Stomach (tissue), 9 donors: Measurements from ENCODE around the gene MOGAT1. TPM values are rescaled to one million over a fixed set of nuclear protein-coding genes. Genes with fewer than 3 reads are reported as not detected.

Experiments
- DNase-seq, 2 donors: peaks; one replicate each; pipeline versions ENCODE4 v3.0.0 to v3.0.0-alpha.2; 2013 to 2019
- H3K27ac ChIP-seq, 5 donors: fragments of 200-600 bp in 4 of 5; sonication (generic) in 4 of 5; one replicate each; pipeline ENCODE4 v1.5.1; 2013 to 2019; ENCODE audit warnings: mild to moderate bottlenecking in 1 of 5, moderate library complexity in 1 of 5
- H3K27me3 ChIP-seq, 3 donors: fragments of 200-600 bp; sonication (generic); one replicate each; pipeline ENCODE4 v1.5.1; 2017 to 2019; ENCODE audit warnings: mixed run types in 1 of 3
- H3K36me3 ChIP-seq, 4 donors: fragments of 200-600 bp; sonication (generic); 1 replicate in 3 of 4; 2 replicates in 1 of 4; pipeline ENCODE4 v1.5.1; 2016 to 2019
- H3K4me1 ChIP-seq, 4 donors: fragments of 200-600 bp; sonication (generic); one replicate each; pipeline ENCODE4 v1.5.1; 2016 to 2019
- H3K4me3 ChIP-seq, 4 donors: fragments of 200-600 bp; sonication (generic) in 3 of 4; one replicate each; pipeline ENCODE4 v1.5.1; 2016 to 2019; ENCODE audit warnings: mild to moderate bottlenecking in 1 of 4
- H3K9me3 ChIP-seq, 4 donors: fragments of 200-600 bp; sonication (generic); one replicate each; pipeline ENCODE4 v1.5.1; 2016 to 2019
- CTCF ChIP-seq, 7 experiments: fragments of 450-650 bp in 4 of 7; fragments of 200-600 bp in 3 of 7; sonication (generic) in 3 of 7; IDR thresholded peaks; one replicate each; pipeline ENCODE4 v1.5.1; 2016 to 2019; ENCODE audit warnings: antibody characterized with exemption in 7 of 7, control low read depth in 2 of 7, mild to moderate bottlenecking in 1 of 7
- EP300 ChIP-seq: sonication (generic); formaldehyde crosslinking; IDR thresholded peaks from one replicate; pipeline ENCODE4 v1.6.1; 2017; ENCODE audit warnings: antibody characterized with exemption
- POLR2A ChIP-seq, 4 donors: fragments of 450-650 bp; IDR thresholded peaks; one replicate each; pipeline ENCODE4 v1.6.1; 2016; ENCODE audit warnings: antibody characterized with exemption in 4 of 4, control low read depth in 2 of 4, mild to moderate bottlenecking in 1 of 4, moderate library complexity in 1 of 4
- POLR2AphosphoS5 ChIP-seq, 3 donors: sonication (generic); formaldehyde crosslinking; IDR thresholded peaks; one replicate each; pipeline ENCODE4 v1.6.1; 2016; ENCODE audit warnings: antibody characterized with exemption in 3 of 3
- WGBS, 5 donors: extraction: QIAGEN DNeasy Blood & Tissue Kit in 3 of 5; methylation state at CpG; one replicate each; pipeline versions ENCODE4 v1.1.5 to v1.1.7; 2013 to 2018; 5-methylcytosine and 5-hydroxymethylcytosine counted together
- intact Hi-C: fragments of 100-400 bp; cut with DNase I; formaldehyde crosslinking; loops from one replicate; pipeline ENCODE4 v1.15.1; 2023; ENCODE audit warnings: low total_unique reads
- polyA plus RNA-seq, 3 donors: library from polyadenylated mRNA; stranded (reverse); fragments of 200-250 nt; gene quantifications; one replicate each; pipeline ENCODE4 v1.2.3, GENCODE V29; 2013
- total RNA-seq, 5 donors: library from RNA; depleted of rRNA; stranded (reverse); fragments of >200 nt; gene quantifications; one replicate each; pipeline versions ENCODE4 v1.1.0 to v1.2.3, GENCODE V29; 2014 to 2016
- donor health status: healthy with polysubstance abuse.
- donor health status: Bipolar disorder and iron deficiency.
- donor health status: healthy.

Gene MOGAT1
- total and polyA plus RNA-seq, 8 donors = 0.15 to 1.8 TPM; not detected in 6

DNA sequence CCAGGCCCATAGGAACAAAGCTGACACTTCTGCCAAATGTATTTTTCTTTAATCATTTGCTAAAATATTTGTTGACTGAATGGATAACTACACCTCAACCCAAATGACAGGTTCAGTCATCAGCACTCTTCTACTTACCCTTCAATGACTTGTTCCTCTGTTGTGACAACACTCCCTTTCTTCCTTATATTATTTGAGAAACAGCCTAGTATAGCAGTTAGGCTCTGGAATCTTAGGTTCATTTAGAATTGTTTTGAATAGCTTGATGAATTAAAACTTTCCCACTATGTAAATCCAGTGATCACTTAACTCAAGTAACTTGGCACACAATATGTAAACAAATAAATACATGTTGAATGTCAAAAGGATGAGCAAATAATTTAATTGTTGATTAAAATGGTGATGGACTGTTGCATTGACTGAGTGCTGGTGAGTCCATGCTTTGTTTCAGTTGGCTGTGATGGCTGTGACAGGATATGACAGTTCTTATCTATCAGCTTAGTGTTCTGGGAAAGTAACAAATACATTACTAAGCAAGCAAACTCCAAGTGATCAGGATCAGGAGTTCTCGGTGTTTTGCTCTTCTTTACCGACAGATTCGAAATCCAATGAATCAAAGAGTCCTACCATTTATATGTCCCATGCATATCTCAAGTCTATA is 2.8 kb upstream of the MOGAT1 start:
- Histone ChIP-seq H3K9me3 (no peaks in the 10 kb centered on the region), H3K27me3 (peaks cover 0 to 19% (median 9%) of the 10 kb centered on the region in 3 donors), H3K36me3 (no peaks in the 10 kb centered on the region), H3K27ac (peak overlapping the region in 1 of 5 donors; percentile 27), H3K4me3 (no peak overlapping the region), H3K4me1 (peaks cover 0 to 18% (median 14%) of the 10 kb centered on the region in 4 donors)
- no peak for DNase-seq
- TF ChIP-seq EP300 = no peak
- TF ChIP-seq CTCF (IDR thresholded peaks at IDR 0.05) = no peak
- TF ChIP-seq POLR2AphosphoS5 (IDR thresholded peaks at IDR 0.05) = no peak
- no peak for TF ChIP-seq POLR2A (IDR thresholded peaks at IDR 0.05)
- 95 to 97% (median 97%) methylated on average over 3 of the region's 3 CpGs for WGBS, 5 donors
- intact Hi-C loops = no loop called here

GRCh38 chr2:222669353-222669752 is 2.1 kb upstream of the MOGAT1 start:
- WGBS, 5 donors = 70 to 76% (median 72%) methylated on average over 4 of the region's 4 CpGs
- H3K27me3 ChIP-seq = peaks cover 0 to 19% (median 9%) of the 10 kb centered on the region in 3 donors
- intact Hi-C loops = no loop called here

DNA sequence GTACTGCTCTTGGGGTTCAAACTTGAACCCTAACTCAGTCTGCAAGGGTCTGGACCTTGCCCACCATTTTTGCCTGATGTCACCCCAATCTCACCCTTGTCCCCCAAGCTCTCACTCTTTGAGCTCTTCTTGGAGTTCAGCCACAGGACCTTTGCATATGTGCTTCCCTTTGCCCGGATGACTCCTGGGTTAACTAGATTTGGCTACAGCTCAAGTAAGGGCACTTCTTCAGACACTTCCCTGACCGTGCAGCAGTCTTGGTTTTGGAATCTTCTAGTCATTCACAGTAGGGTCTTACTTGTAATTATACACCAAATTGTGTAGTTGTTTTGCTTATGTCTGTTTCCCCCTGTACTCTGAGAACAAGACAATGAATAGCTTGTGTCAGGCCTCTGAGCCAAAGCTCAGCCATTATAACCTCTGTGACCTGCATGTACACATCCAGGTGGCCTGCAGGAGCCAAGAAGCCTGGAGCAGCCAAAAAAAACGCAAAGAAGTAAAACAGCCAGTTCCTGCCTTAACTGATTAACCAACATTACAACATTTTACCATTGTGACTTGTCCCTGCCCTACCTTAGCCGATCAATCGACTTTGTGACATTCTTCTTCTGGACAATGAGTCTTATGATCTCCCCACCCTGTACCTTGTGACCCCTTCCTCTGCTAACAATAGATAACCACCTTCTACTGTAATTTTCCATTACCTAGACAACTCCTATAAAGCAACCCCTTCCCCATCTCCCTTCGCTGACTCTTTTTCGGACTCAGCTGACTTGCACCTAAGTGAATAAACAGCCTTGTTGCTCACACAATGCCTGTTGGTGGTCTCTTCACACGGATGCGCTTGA is 1.0 kb upstream of the MOGAT1 start:
- Histone ChIP-seq H3K4me1 (peaks cover 0 to 18% (median 14%) of the 10 kb centered on the region in 4 donors), H3K27ac (peak overlapping the region in 2 of 5 donors; percentile 17 to 55), H3K36me3 (no peaks in the 10 kb centered on the region), H3K4me3 (no peak overlapping the region), H3K27me3 (peaks cover 0 to 19% (median 9%) of the 10 kb centered on the region in 3 donors), H3K9me3 (no peaks in the 10 kb centered on the region)
- DNase-seq = peak in 1 of 2 donors; percentile 31
- TF ChIP-seq POLR2A (IDR thresholded peaks at IDR 0.05) (no peak), EP300 (no peak), CTCF (IDR thresholded peaks at IDR 0.05) (no peak), POLR2AphosphoS5 (IDR thresholded peaks at IDR 0.05) (no peak)
- whole genome bisulfite sequencing, 5 donors = 66 to 72% (median 70%) methylated on average over 9 of the region's 9 CpGs
- intact Hi-C loops = no loop called here

More at GRCh38 chr2:222669353-222669752, 2.1 kb upstream of the MOGAT1 start:
- Histone ChIP-seq H3K27ac (peak overlapping the region in 1 of 5 donors; percentile 27), H3K9me3 (no peaks in the 10 kb centered on the region), H3K4me3 (no peak overlapping the region), H3K36me3 (no peaks in the 10 kb centered on the region), H3K4me1 (peaks cover 0 to 18% (median 14%) of the 10 kb centered on the region in 4 donors)
- DNase-seq = no peak
- no peak for TF ChIP-seq EP300
- TF ChIP-seq POLR2AphosphoS5 (IDR thresholded peaks at IDR 0.05) = no peak
- no peak for TF ChIP-seq CTCF (IDR thresholded peaks at IDR 0.05)
- no peak for TF ChIP-seq POLR2A (IDR thresholded peaks at IDR 0.05)

DNA sequence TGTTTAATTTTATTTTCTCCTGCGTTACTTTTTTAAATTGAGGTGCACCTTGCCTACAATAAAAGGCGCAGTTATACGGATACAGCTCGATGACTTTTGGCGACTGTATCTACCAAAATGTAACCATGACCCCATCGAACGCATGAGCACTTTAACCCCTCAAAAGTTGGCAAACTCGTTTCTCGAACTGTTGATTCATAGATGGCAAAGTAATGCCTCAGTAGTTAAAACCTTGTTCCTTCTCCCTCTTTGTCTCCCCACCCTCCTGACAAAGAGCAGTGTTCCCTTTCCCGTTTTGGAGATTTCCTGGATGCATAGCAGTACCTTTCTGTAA is 577 bp downstream of the MOGAT1 start:
- Histone ChIP-seq H3K4me1 (peaks cover 0 to 18% (median 14%) of the 10 kb centered on the region in 4 donors), H3K4me3 (peak overlapping the region; percentile 50 to 68 (median 52)), H3K27me3 (peaks cover 0 to 19% (median 9%) of the 10 kb centered on the region in 3 donors), H3K27ac (peak overlapping the region in 3 of 5 donors; percentile 17 to 55 (median 38)), H3K9me3 (no peaks in the 10 kb centered on the region), H3K36me3 (no peaks in the 10 kb centered on the region)
- intact Hi-C loops = no loop called here
- TF ChIP-seq CTCF (IDR thresholded peaks at IDR 0.05) = no peak
- no peak for TF ChIP-seq EP300
- TF ChIP-seq POLR2AphosphoS5 (IDR thresholded peaks at IDR 0.05) = no peak
- TF ChIP-seq POLR2A (IDR thresholded peaks at IDR 0.05) = no peak
- WGBS, 5 donors = 7 to 24% (median 8%) methylated on average over 10 of the region's 10 CpGs
- DNase-seq = peak in 1 of 2 donors; percentile 20
